IMR-90 (cell line): ENCODE data around the gene PLPPR3. TPM values are rescaled to one million over a fixed set of nuclear protein-coding genes. Genes with fewer than 3 reads are reported as not detected.

Experiments used
- ATAC-seq: fragments of 200-7000 bp; cut with Tn5 transposase; 2 replicates; pipeline ENCODE4 v1.9.1; 2020; ENCODE audit warnings: low read depth, mild to moderate bottlenecking, moderate library complexity
- BruUV-seq: library from RNA; stranded (reverse); fragments of 400-500 nt; replicated peaks from 2 replicates; lab custom pipeline; 2021; lab: Mats Ljungman, UMichigan
- CTCF ChIA-PET: fragments of 300-600 bp; formaldehyde crosslinking; extraction: SDS; loops from one replicate; lab custom pipeline; 2021; ENCODE audit warnings: antibody characterized with exemption; lab: Yijun Ruan, JAX
- POLR2A ChIA-PET: fragments of 300-600 bp; sonication (Branson Sonifier 250); formaldehyde crosslinking; loops from one replicate; lab custom pipeline; 2022; ENCODE audit warnings: antibody characterized with exemption; ENCODE audit not compliant: unreplicated experiment; lab: Charles Lee
- DNase-seq: peaks from one replicate; pipeline ENCODE4 v3.0.0; 2013
- H2AFZ ChIP-seq: replicated peaks from 2 replicates; pipeline ENCODE3; 2013; ENCODE audit warnings: low read length, mild to moderate bottlenecking; ENCODE audit not compliant: poor library complexity
- H2AK5ac ChIP-seq: 2 replicates; pipeline ENCODE4 v1.6.1; 2013; ENCODE audit warnings: low read depth, low read length, inconsistent platforms
- H2AK9ac ChIP-seq: replicated peaks from 2 replicates; pipeline ENCODE3; 2013; ENCODE audit warnings: mild to moderate bottlenecking, low read depth, low read length, moderate library complexity; ENCODE audit not compliant: poor library complexity
- H2BK120ac ChIP-seq: 2 replicates; pipeline ENCODE4 v1.6.1; 2013; ENCODE audit warnings: low read depth, low read length, inconsistent platforms
- H2BK15ac ChIP-seq: 3 replicates; pipeline ENCODE4 v1.6.1; 2013; ENCODE audit warnings: low read depth, low read length, inconsistent platforms
- H2BK20ac ChIP-seq: 2 replicates; pipeline ENCODE4 v1.6.1; 2013; ENCODE audit warnings: low read depth, mild to moderate bottlenecking, inconsistent platforms, low read length, moderate library complexity
- H2BK5ac ChIP-seq: 2 replicates; pipeline ENCODE4 v1.6.1; 2013; ENCODE audit warnings: mild to moderate bottlenecking, low read depth, low read length, inconsistent platforms; ENCODE audit not compliant: poor library complexity, severe bottlenecking
- H3K14ac ChIP-seq: replicated peaks from 2 replicates; pipeline ENCODE4 v1.6.1; 2013; ENCODE audit warnings: low read depth, low read length, inconsistent platforms
- H3K18ac ChIP-seq: 2 replicates; pipeline ENCODE4 v1.6.1; 2013; ENCODE audit warnings: low read depth, low read length, control low read depth
- H3K23ac ChIP-seq: 2 replicates; pipeline ENCODE4 v1.6.1; 2013; ENCODE audit warnings: low read depth, low read length, inconsistent platforms
- H3K27ac ChIP-seq: 2 replicates; pipeline ENCODE4 v1.5.1; 2013; ENCODE audit warnings: mild to moderate bottlenecking, control low read depth, low read length; ENCODE audit not compliant: insufficient read depth
- H3K27me3 ChIP-seq: 2 replicates; pipeline ENCODE4 v1.6.1; 2013; ENCODE audit warnings: low read length; ENCODE audit not compliant: control insufficient read depth, insufficient read depth
- H3K36me3 ChIP-seq: 2 replicates; pipeline ENCODE4 v1.6.1; 2013; ENCODE audit warnings: low read length, mixed read lengths; ENCODE audit not compliant: control insufficient read depth, insufficient read depth
- H3K4ac ChIP-seq: 2 replicates; pipeline ENCODE4 v1.6.1; 2013; ENCODE audit warnings: low read depth, low read length, inconsistent platforms
- H3K4me1 ChIP-seq: 2 replicates; pipeline ENCODE4 v1.6.1; 2013; ENCODE audit warnings: low read length, mixed read lengths; ENCODE audit not compliant: control insufficient read depth, insufficient read depth
- H3K4me2 ChIP-seq: 2 replicates; pipeline ENCODE4 v1.6.1; 2013; ENCODE audit warnings: low read depth, mild to moderate bottlenecking, control low read depth, low read length, moderate library complexity
- H3K4me3 ChIP-seq: 2 replicates; pipeline ENCODE4 v1.5.1; 2013; ENCODE audit warnings: low read depth, mild to moderate bottlenecking, control low read depth, low read length, moderate library complexity; ENCODE audit not compliant: insufficient read depth
- H3K56ac ChIP-seq: 2 replicates; pipeline ENCODE4 v1.6.1; 2013; ENCODE audit warnings: low read length, inconsistent platforms; ENCODE audit not compliant: insufficient read depth; ENCODE audit errors: extremely low read depth
- H3K79me1 ChIP-seq, 2 experiments: 2 replicates each; pipeline ENCODE4 v1.6.1; 2013; ENCODE audit warnings: low read length in 2 of 2, inconsistent platforms in 1 of 2, low read depth in 1 of 2
- H3K9ac ChIP-seq: 2 replicates; pipeline ENCODE4 v1.6.1; 2013; ENCODE audit warnings: low read depth, low read length, control low read depth
- H3K9me1 ChIP-seq: 2 replicates; pipeline ENCODE4 v1.6.1; 2013; ENCODE audit warnings: low read length, inconsistent platforms; ENCODE audit not compliant: insufficient read depth
- H3K9me3 ChIP-seq: 2 replicates; pipeline ENCODE4 v1.6.1; 2013; ENCODE audit warnings: low read length; ENCODE audit not compliant: control insufficient read depth, insufficient read depth
- H4K20me1 ChIP-seq: 2 replicates; pipeline ENCODE4 v1.6.1; 2013; ENCODE audit warnings: low read length, inconsistent platforms; ENCODE audit not compliant: insufficient read depth
- H4K5ac ChIP-seq: 2 replicates; pipeline ENCODE4 v1.6.1; 2013; ENCODE audit warnings: mild to moderate bottlenecking, low read depth, low read length, control low read depth
- H4K8ac ChIP-seq, 2 experiments: 2 replicates each; pipeline ENCODE4 v1.6.1; 2013; ENCODE audit warnings: low read depth in 2 of 2, low read length in 2 of 2, control low read depth in 1 of 2, inconsistent platforms in 1 of 2
- H4K91ac ChIP-seq: 2 replicates; pipeline ENCODE4 v1.6.1; 2013; ENCODE audit warnings: low read depth, low read length, inconsistent platforms; ENCODE audit not compliant: insufficient read depth
- BHLHE40 ChIP-seq: fragments of 150-350 bp; IDR thresholded peaks from 2 replicates; pipeline ENCODE4 v1.6.1; 2016; ENCODE audit warnings: mild to moderate bottlenecking, low read depth, low read length
- CEBPB ChIP-seq: IDR thresholded peaks from 2 replicates; pipeline ENCODE4 v1.6.1; 2012; ENCODE audit warnings: low read depth, low read length, improper control_type of control experiment
- CHD1 ChIP-seq: IDR thresholded peaks from 2 replicates; pipeline ENCODE4 v1.6.1; 2012; ENCODE audit warnings: low read depth, low read length, improper control_type of control experiment
- CTCF ChIP-seq: conservative IDR thresholded peaks from 2 replicates; pipeline ENCODE4 v1.5.1; 2012; ENCODE audit warnings: mild to moderate bottlenecking, low read depth, low read length, improper control_type of control experiment
- ELK1 ChIP-seq: fragments of 150-350 bp; IDR thresholded peaks from 2 replicates; pipeline ENCODE4 v1.6.1; 2016; ENCODE audit warnings: low read depth, mild to moderate bottlenecking, low read length, moderate library complexity, borderline replicate concordance
- FOS ChIP-seq: fragments of 150-350 bp; IDR thresholded peaks from 2 replicates; pipeline ENCODE4 v1.6.1; 2016; ENCODE audit warnings: low read depth, low read length
- MAFK ChIP-seq: IDR thresholded peaks from 2 replicates; pipeline ENCODE4 v1.6.1; 2012; ENCODE audit warnings: low read depth, low read length, improper control_type of control experiment
- MAZ ChIP-seq: IDR thresholded peaks from 2 replicates; pipeline ENCODE4 v1.6.1; 2012; ENCODE audit warnings: low read depth, mild to moderate bottlenecking, low read length, improper control_type of control experiment, moderate library complexity, borderline replicate concordance
- MXI1 ChIP-seq: IDR thresholded peaks from 2 replicates; pipeline ENCODE4 v1.6.1; 2012; ENCODE audit warnings: low read depth, mild to moderate bottlenecking, low read length, moderate library complexity, borderline replicate concordance
- NFE2L2 ChIP-seq: fragments of 150-350 bp; IDR thresholded peaks from 2 replicates; pipeline ENCODE4 v1.6.1; 2016; ENCODE audit warnings: low read depth, mild to moderate bottlenecking, low read length
- POLR2A ChIP-seq: IDR thresholded peaks from 2 replicates; pipeline ENCODE4 v1.6.1; 2012; ENCODE audit warnings: mild to moderate bottlenecking, low read depth, low read length
- RAD21 ChIP-seq: IDR thresholded peaks from 2 replicates; pipeline ENCODE4 v1.6.1; 2012; ENCODE audit warnings: low read length, improper control_type of control experiment
- RCOR1 ChIP-seq: IDR thresholded peaks from 2 replicates; pipeline ENCODE4 v1.6.1; 2012; ENCODE audit warnings: mild to moderate bottlenecking, low read length, improper control_type of control experiment; ENCODE audit not compliant: insufficient replicate concordance
- RFX5 ChIP-seq: IDR thresholded peaks from 2 replicates; pipeline ENCODE4 v1.8.0; 2012; ENCODE audit warnings: low read depth, mild to moderate bottlenecking, low read length, moderate library complexity
- SMC3 ChIP-seq: fragments of 150-350 bp; IDR thresholded peaks from 2 replicates; pipeline ENCODE4 v1.6.1; 2016; ENCODE audit warnings: low read depth, mild to moderate bottlenecking, antibody characterized with exemption, low read length, moderate library complexity
- USF2 ChIP-seq: fragments of 150-350 bp; IDR thresholded peaks from 2 replicates; pipeline ENCODE4 v1.6.1; 2017; ENCODE audit warnings: mild to moderate bottlenecking, antibody characterized with exemption, low read length, low read depth
- WGBS, 2 experiments: methylation state at CpG; one replicate each; pipeline versions ENCODE4 v1.1.5 to v1.1.7; 2013; ENCODE audit warnings: missing lambda C conversion rate in 2 of 2; ENCODE audit not compliant: insufficient read length in 1 of 2; ENCODE audit errors: extremely low coverage in 2 of 2; 5-methylcytosine and 5-hydroxymethylcytosine counted together
- dilution Hi-C: fragments of 300-500 bp; cut with HindIII; formaldehyde crosslinking; loops from one replicate; pipeline ENCODE4 v1.14.3; 2018; ENCODE audit warnings: low sequenced_read_pairs; ENCODE audit not compliant: unreplicated experiment
- in situ Hi-C: fragments of 300-500 bp; cut with MboI; formaldehyde crosslinking; loops from 3 replicates; pipeline ENCODE4 v1.14.3; 2019; ENCODE audit warnings: low sequenced_read_pairs, inconsistent platforms, mixed read lengths
- intact Hi-C: fragments of 100-400 bp; cut with micrococcal nuclease; formaldehyde crosslinking; loops from 2 replicates; pipeline ENCODE4 v1.10.0; 2022
- polyA plus RNA-seq, 3 experiments: library from polyadenylated mRNA; depleted of rRNA; stranded (reverse); fragments of >200 nt; gene quantifications; 2 replicates each; pipeline ENCODE4 v1.2.3, GENCODE V29; 2012; ENCODE audit warnings: low replicate concordance in 1 of 3
- total RNA-seq: library from RNA; depleted of rRNA; stranded (reverse); fragments of >200 nt; gene quantifications from 2 replicates; pipeline ENCODE4 v1.2.3, GENCODE V29; 2012

The PLPPR3 gene
- total and polyA plus RNA-seq, 2 of the 4 experiments (the other 2 are of a cell fraction) = 0.36 to 1.2 TPM

GRCh38 chr19:772063-772462, 49.7 kb downstream of the PLPPR3 start:
- no peak overlapping the region for H2BK20ac ChIP-seq
- CTCF ChIA-PET = no interaction called here
- no peak overlapping the region for H2BK5ac ChIP-seq
- dilution Hi-C loops (no loop called here), in situ Hi-C loops (no loop called here), intact Hi-C loops (loop anchor here (5.0 kb wide), 1 partner anchor 85 kb away; the partner anchor contains the start of gene CFD)
- ATAC-seq (no peak), DNase-seq (no peak)
- no peaks in the 10 kb centered on the region for H4K20me1 ChIP-seq
- no peak overlapping the region for H3K9ac ChIP-seq
- no peaks in the 10 kb centered on the region for H3K79me1 ChIP-seq
- H2BK120ac ChIP-seq = no peak overlapping the region
- no peak overlapping the region for H4K8ac ChIP-seq
- no peak overlapping the region for H3K56ac ChIP-seq
- no peak overlapping the region for H3K14ac ChIP-seq
- H2AK5ac ChIP-seq = no peak overlapping the region
- no peak for TF ChIP-seq USF2
- no peak for TF ChIP-seq RCOR1
- no peak for TF ChIP-seq POLR2A
- TF ChIP-seq ELK1 = no peak
- TF ChIP-seq BHLHE40 = no peak
- no peak for TF ChIP-seq RAD21
- no peak for TF ChIP-seq MAZ
- TF ChIP-seq CEBPB = no peak
- no peak for TF ChIP-seq CTCF
- no peak for TF ChIP-seq SMC3
- TF ChIP-seq NFE2L2 = no peak
- TF ChIP-seq CHD1 = no peak
- no peak for TF ChIP-seq MXI1
- no peak for TF ChIP-seq FOS
- TF ChIP-seq RFX5 = no peak
- TF ChIP-seq MAFK = no peak
- H3K4me2 ChIP-seq = no peak overlapping the region
- WGBS, 2 experiments = 60% methylated on average over 2 of the region's 5 CpGs; no CpG with 5 or more reads in 1 of the 2 experiments
- H2AK9ac ChIP-seq = no peak overlapping the region
- H3K18ac ChIP-seq = no peak overlapping the region
- BruUV-seq = no TSS peak
- H3K9me3 ChIP-seq = no peaks in the 10 kb centered on the region
- H4K91ac ChIP-seq = no peak overlapping the region
- H3K4me1 ChIP-seq = no peaks in the 10 kb centered on the region; the same call in 1 of the 2 replicates
- POLR2A ChIA-PET = no interaction called here
- no peak overlapping the region for H3K4me3 ChIP-seq
- no peak overlapping the region for H3K23ac ChIP-seq
- H3K36me3 ChIP-seq = no peaks in the 10 kb centered on the region
- no peak overlapping the region for H2AFZ ChIP-seq
- no peaks in the 10 kb centered on the region for H3K9me1 ChIP-seq
- no peak overlapping the region for H3K27ac ChIP-seq
- no peak overlapping the region for H3K4ac ChIP-seq
- no peak overlapping the region for H2BK15ac ChIP-seq
- no peaks in the 10 kb centered on the region for H3K27me3 ChIP-seq
- no peak overlapping the region for H4K5ac ChIP-seq
